Stomach (tissue), 4 donors: ENCODE measurements around the gene ZNF507.

ENCODE experiments used
- EP300 ChIP-seq: sonication (generic); formaldehyde crosslinking; IDR thresholded peaks from one replicate; pipeline ENCODE4 v1.6.1; 2017; ENCODE audit warnings: antibody characterized with exemption
- POLR2A ChIP-seq, 4 donors: fragments of 450-650 bp; IDR thresholded peaks; one replicate each; pipeline ENCODE4 v1.6.1; 2016; ENCODE audit warnings: antibody characterized with exemption in 4 of 4, control low read depth in 2 of 4, mild to moderate bottlenecking in 1 of 4, moderate library complexity in 1 of 4
- TF ChIP-seq, protein P1 (sequence below), 7 experiments: fragments of 450-650 bp in 4 of 7; fragments of 200-600 bp in 3 of 7; sonication (generic) in 3 of 7; IDR thresholded peaks; one replicate each; pipeline ENCODE4 v1.5.1; 2016 to 2019; ENCODE audit warnings: antibody characterized with exemption in 7 of 7, control low read depth in 2 of 7, mild to moderate bottlenecking in 1 of 7

DNA sequence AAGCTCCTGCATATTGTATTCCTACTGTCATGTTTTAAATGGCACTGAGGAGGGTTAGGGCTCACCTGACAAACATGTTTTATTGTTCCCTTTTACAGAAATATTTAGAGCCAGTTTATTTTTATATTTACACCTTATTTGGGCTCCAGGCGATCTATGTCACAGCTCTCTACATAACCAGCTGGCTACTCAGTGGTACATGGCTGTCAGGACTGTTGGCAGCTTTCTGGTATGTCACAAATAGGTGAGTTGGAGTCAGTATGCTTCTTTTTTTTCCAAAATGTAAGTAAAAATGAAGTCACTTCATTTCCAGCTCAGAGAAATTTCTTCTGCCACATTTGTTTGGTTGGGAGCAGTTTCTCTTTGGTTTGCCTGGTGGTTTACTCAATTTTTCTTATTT, 91.7 kb downstream of the ZNF507 start:
- TF ChIP-seq, protein P1, sequence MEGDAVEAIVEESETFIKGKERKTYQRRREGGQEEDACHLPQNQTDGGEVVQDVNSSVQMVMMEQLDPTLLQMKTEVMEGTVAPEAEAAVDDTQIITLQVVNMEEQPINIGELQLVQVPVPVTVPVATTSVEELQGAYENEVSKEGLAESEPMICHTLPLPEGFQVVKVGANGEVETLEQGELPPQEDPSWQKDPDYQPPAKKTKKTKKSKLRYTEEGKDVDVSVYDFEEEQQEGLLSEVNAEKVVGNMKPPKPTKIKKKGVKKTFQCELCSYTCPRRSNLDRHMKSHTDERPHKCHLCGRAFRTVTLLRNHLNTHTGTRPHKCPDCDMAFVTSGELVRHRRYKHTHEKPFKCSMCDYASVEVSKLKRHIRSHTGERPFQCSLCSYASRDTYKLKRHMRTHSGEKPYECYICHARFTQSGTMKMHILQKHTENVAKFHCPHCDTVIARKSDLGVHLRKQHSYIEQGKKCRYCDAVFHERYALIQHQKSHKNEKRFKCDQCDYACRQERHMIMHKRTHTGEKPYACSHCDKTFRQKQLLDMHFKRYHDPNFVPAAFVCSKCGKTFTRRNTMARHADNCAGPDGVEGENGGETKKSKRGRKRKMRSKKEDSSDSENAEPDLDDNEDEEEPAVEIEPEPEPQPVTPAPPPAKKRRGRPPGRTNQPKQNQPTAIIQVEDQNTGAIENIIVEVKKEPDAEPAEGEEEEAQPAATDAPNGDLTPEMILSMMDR (IDR thresholded peaks at IDR 0.05): no peak
- TF ChIP-seq EP300 (no peak), POLR2A (IDR thresholded peaks at IDR 0.05) (no peak)
